AG10803 (cell line): ENCODE data around the gene C1QTNF1.

Experiments used
- DNase-seq: peaks from one replicate; pipeline ENCODE4 v3.0.0; 2010; ENCODE audit warnings: low read depth
- H3K4me3 ChIP-seq: 2 replicates; pipeline ENCODE4 v1.5.1; 2011; ENCODE audit warnings: mild to moderate bottlenecking, low read length, control low read depth
- CTCF ChIP-seq: conservative IDR thresholded peaks from 2 replicates; pipeline ENCODE4 v1.5.1; 2011; ENCODE audit warnings: mild to moderate bottlenecking, low read length, control low read depth, inconsistent platforms

Gene C1QTNF1

GRCh38 chr17:79046197-79046915 lies 22.4 kb downstream of the C1QTNF1 start:
- no peak for DNase-seq
- no peak for TF ChIP-seq CTCF
- H3K4me3 ChIP-seq: no peak overlapping the region

- no peak for TF ChIP-seq CTCF
- DNase-seq: peak; percentile 74
- H3K4me3 ChIP-seq: no peak overlapping the region
Measured at GRCh38 chr17:79046916-79047280, 22.9 kb downstream of the C1QTNF1 start.

GRCh38 chr17:79047291-79047920 lies 23.4 kb downstream of the C1QTNF1 start:
- TF ChIP-seq CTCF: no peak
- no peak for DNase-seq
- no peak overlapping the region for H3K4me3 ChIP-seq

GRCh38 chr17:79047923-79048825 lies 24.2 kb downstream of the C1QTNF1 start:
- TF ChIP-seq CTCF: no peak
- DNase-seq: no peak
- no peak overlapping the region for H3K4me3 ChIP-seq

- no peak for TF ChIP-seq CTCF
- no peak overlapping the region for H3K4me3 ChIP-seq
- DNase-seq: no peak
Measured at GRCh38 chr17:79048826-79049755, 25.1 kb downstream of the C1QTNF1 start.

DNA sequence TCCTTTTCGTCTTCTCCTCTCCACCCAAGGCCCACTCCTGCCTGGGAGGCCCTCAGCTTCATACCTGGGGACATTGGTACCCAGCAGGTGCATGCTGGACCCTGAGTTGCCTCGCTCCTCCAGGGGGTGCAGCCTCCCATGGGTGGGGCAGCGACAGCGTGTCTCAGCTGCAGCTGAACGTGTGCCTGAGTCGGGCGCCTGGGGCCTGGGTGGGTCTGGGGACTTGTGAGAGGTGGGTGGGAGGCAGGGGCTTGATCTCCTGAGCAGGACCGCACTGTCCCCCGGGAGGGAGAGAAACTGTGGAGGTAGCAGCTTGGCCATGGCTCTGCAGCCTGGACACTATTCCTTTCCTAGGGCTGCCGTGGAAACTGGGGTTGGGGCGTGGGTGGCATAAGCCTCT lies 25.9 kb downstream of the C1QTNF1 start:
- no peak for TF ChIP-seq CTCF
- no peak overlapping the region for H3K4me3 ChIP-seq

More for the DNA sequence above, 25.9 kb downstream of the C1QTNF1 start:
- DNase-seq: no peak
